ENCODE measurements around the gene CHPT1. TPM values are rescaled to one million over a fixed set of nuclear protein-coding genes. Genes with fewer than 3 reads are reported as not detected.
A peak's percentile ranks its signal among the peaks of the same experiment; 100 is the strongest.

Gene CHPT1
- total and polyA plus RNA-seq, 2 of the 13 experiments (the other 11 are each of a cell fraction or from before 2014, with no cell fraction given): 117 to 178 TPM

- TF ChIP-seq ZBTB40 (IDR thresholded peaks at IDR 0.05) (no peak), ZBTB40 (CRISPR knock-in tag; IDR thresholded peaks at IDR 0.05) (0 out of 2 replicates have a peak, but pooled peaks have one; percentile 43), PHF20 (CRISPR knock-in tag; IDR thresholded peaks at IDR 0.05) (no peak; the same call in 1 of the 2 replicates), ZNF225 (CRISPR knock-in tag; IDR thresholded peaks at IDR 0.05) (0 out of 2 replicates have a peak, but pooled peaks have one; percentile 59), ZNF513 (CRISPR knock-in tag; conservative IDR thresholded peaks at IDR 0.05) (no peak), DDIT3 (CRISPR knock-in tag; IDR thresholded peaks at IDR 0.05) (no peak), SMAD3 (CRISPR knock-in tag; IDR thresholded peaks at IDR 0.05) (no peak), ZNF788 (CRISPR knock-in tag; IDR thresholded peaks at IDR 0.05; ENCODE audit: borderline replicate concordance) (peak; percentile 47; the same call in 1 of the 2 replicates), SRSF4 (IDR thresholded peaks at IDR 0.05; ENCODE audit: low read depth, low read length, poor library complexity, severe bottlenecking) (no peak), TRIM24 (CRISPR knock-in tag; IDR thresholded peaks at IDR 0.05) (no peak), NFKB2 (CRISPR knock-in tag; IDR thresholded peaks at IDR 0.05; ENCODE audit: borderline replicate concordance) (peak; percentile 20; the same call in 1 of the 2 replicates), ZNF749 (CRISPR knock-in tag; IDR thresholded peaks at IDR 0.05; ENCODE audit: borderline replicate concordance) (no peak), ZNF652 (CRISPR knock-in tag; IDR thresholded peaks at IDR 0.05; ENCODE audit: borderline replicate concordance, low read depth) (no peak), ZBTB49 (CRISPR knock-in tag; IDR thresholded peaks at IDR 0.05; ENCODE audit: borderline replicate concordance) (no peak), RNF2 (conservative IDR thresholded peaks at IDR 0.05; ENCODE audit: low read depth) (no peak)
Observed at GRCh38 chr12:101697930-101698799, 725 bp downstream of the CHPT1 start (continued).
